Smooth muscle cell (in vitro differentiated cells): Measurements from ENCODE around the gene KRT12. TPM values are rescaled to one million over a fixed set of nuclear protein-coding genes. Genes with fewer than 3 reads are reported as not detected.
A peak's percentile ranks its signal among the peaks of the same experiment; 100 is the strongest.

Experiments used
- DNase-seq: peaks from one replicate; lab custom pipeline; 2025; ENCODE audit not compliant: unreplicated experiment; lab: John Stamatoyannopoulos, UW
- H2AFZ ChIP-seq: fragments of 200-600 bp; sonication (generic); 2 replicates; pipeline ENCODE4 v1.6.0; 2016; ENCODE audit warnings: antibody characterized with exemption, low read depth, mild to moderate bottlenecking
- H3F3A ChIP-seq: fragments of 200-600 bp; sonication (generic); 2 replicates; pipeline ENCODE4 v1.6.0; 2017; ENCODE audit warnings: antibody characterized with exemption, low read depth
- H3K27ac ChIP-seq: fragments of 200-600 bp; sonication (generic); 2 replicates; pipeline ENCODE4 v1.5.1; 2016; ENCODE audit warnings: low read depth, mild to moderate bottlenecking
- H3K27me3 ChIP-seq: fragments of 200-600 bp; sonication (generic); 2 replicates; pipeline ENCODE4 v1.6.1; 2016; ENCODE audit warnings: low read depth, mild to moderate bottlenecking
- H3K36me3 ChIP-seq: fragments of 200-600 bp; sonication (generic); 2 replicates; pipeline ENCODE4 v1.5.1; 2016; ENCODE audit warnings: low read depth
- H3K4me1 ChIP-seq: fragments of 200-600 bp; sonication (generic); 2 replicates; pipeline ENCODE4 v1.5.1; 2016; ENCODE audit warnings: low read depth
- H3K4me2 ChIP-seq: fragments of 200-600 bp; sonication (generic); 2 replicates; pipeline ENCODE4 v1.6.0; 2016; ENCODE audit warnings: mild to moderate bottlenecking
- H3K4me3 ChIP-seq: fragments of 200-600 bp; sonication (generic); 2 replicates; pipeline ENCODE4 v1.5.1; 2016; ENCODE audit warnings: mild to moderate bottlenecking
- H3K79me2 ChIP-seq: fragments of 200-600 bp; sonication (generic); 2 replicates; pipeline ENCODE4 v1.6.0; 2016; ENCODE audit warnings: low read depth, mild to moderate bottlenecking
- H3K9ac ChIP-seq: fragments of 200-600 bp; sonication (generic); 2 replicates; pipeline ENCODE4 v1.6.0; 2016; ENCODE audit warnings: low read depth
- H3K9me3 ChIP-seq: fragments of 200-600 bp; sonication (generic); replicated peaks from 2 replicates; pipeline ENCODE4 v1.5.1; 2016; ENCODE audit warnings: low read depth
- H4K20me1 ChIP-seq: fragments of 200-600 bp; sonication (generic); 2 replicates; pipeline ENCODE4 v1.6.0; 2016; ENCODE audit warnings: low read depth
- WGBS: methylation state at CpG from one replicate; pipeline ENCODE4 v1.1.7; 2016; ENCODE audit warnings: low lambda C conversion rate; 5-methylcytosine and 5-hydroxymethylcytosine counted together
- polyA plus RNA-seq: library from polyadenylated mRNA; unstranded; fragments of >200 nt; fragmentation: Nextera tagmentation; extraction: Ambion mirVana; gene quantifications from 2 replicates; pipeline ENCODE4 v1.2.1, GENCODE V29; 2016
- total RNA-seq: library from RNA; depleted of rRNA; stranded (reverse); fragments of >200 nt; gene quantifications from 2 replicates; pipeline ENCODE4 v1.2.3, GENCODE V29; 2014
- TF ChIP-seq, protein P1 (sequence below): fragments of 200-600 bp; sonication (generic); IDR thresholded peaks from 2 replicates; pipeline ENCODE4 v1.5.1; 2017; ENCODE audit warnings: borderline replicate concordance, mild to moderate bottlenecking, antibody characterized with exemption; ENCODE audit not compliant: insufficient read depth, poor library complexity, severe bottlenecking

Gene KRT12
- total and polyA plus RNA-seq, 2 experiments from 2014 or later, result not detected

DNA sequence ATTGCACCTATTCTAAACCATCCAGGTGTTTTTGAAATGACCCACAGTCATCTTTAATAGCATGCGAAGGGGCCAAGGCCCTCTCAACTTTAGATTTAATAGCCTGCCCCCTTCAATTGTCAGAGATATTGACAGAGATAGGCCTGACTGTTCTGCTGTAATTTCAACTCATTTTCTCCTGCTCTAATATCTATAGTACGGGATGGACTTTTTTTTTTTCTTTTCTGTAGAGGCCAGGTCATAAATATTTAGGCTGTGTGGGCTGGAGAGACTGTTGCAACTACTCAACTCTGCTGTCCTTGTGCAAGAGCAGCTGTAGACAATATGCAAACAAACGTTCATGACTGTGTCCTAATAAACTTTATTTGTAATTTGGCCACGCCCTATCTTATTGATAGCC, 42.7 kb upstream of the KRT12 start:
- peak overlapping the region; percentile 77 for H3K4me2 ChIP-seq
- 39% methylated on average over 4 of the region's 4 CpGs for WGBS
- no peaks in the 10 kb centered on the region for H3K9me3 ChIP-seq
- DNase-seq, result no peak
- peak overlapping the region; percentile 72 for H3K9ac ChIP-seq
- TF ChIP-seq, protein P1, sequence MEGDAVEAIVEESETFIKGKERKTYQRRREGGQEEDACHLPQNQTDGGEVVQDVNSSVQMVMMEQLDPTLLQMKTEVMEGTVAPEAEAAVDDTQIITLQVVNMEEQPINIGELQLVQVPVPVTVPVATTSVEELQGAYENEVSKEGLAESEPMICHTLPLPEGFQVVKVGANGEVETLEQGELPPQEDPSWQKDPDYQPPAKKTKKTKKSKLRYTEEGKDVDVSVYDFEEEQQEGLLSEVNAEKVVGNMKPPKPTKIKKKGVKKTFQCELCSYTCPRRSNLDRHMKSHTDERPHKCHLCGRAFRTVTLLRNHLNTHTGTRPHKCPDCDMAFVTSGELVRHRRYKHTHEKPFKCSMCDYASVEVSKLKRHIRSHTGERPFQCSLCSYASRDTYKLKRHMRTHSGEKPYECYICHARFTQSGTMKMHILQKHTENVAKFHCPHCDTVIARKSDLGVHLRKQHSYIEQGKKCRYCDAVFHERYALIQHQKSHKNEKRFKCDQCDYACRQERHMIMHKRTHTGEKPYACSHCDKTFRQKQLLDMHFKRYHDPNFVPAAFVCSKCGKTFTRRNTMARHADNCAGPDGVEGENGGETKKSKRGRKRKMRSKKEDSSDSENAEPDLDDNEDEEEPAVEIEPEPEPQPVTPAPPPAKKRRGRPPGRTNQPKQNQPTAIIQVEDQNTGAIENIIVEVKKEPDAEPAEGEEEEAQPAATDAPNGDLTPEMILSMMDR, result no peak
- H3F3A ChIP-seq, result peaks cover 11% of the 10 kb centered on the region
- no peaks in the 10 kb centered on the region for H3K27me3 ChIP-seq
- H2AFZ ChIP-seq, result no peak overlapping the region
- H3K79me2 ChIP-seq, result no peaks in the 10 kb centered on the region
- H3K27ac ChIP-seq, result peak overlapping the region; percentile 92
- H4K20me1 ChIP-seq, result no peaks in the 10 kb centered on the region
- H3K4me3 ChIP-seq, result peak overlapping the region; percentile 9
- peaks cover 21% of the 10 kb centered on the region for H3K4me1 ChIP-seq
- no peaks in the 10 kb centered on the region for H3K36me3 ChIP-seq

DNA sequence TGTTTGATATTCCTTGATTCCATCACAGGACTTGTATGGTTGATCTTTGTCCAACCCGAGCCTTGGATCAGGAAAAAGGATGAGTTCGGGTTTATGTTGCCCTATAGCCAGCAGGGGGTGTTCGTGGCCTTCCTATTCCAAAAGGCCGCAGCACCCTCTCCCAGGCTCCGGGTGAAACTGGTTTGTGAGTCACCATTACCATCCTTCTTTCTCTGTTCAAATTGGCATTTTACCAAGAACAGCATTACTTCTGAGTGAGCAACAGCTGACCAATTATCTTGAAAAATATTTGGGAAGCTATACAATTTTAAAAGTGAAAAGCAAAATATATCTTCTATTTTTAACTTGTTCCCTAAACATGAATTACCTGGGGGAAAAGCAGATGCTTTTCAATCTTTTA, 42.3 kb upstream of the KRT12 start:
- no peak overlapping the region for H3K4me3 ChIP-seq
- H3K4me1 ChIP-seq, result peaks cover 21% of the 10 kb centered on the region
- no peaks in the 10 kb centered on the region for H3K9me3 ChIP-seq
- no peaks in the 10 kb centered on the region for H4K20me1 ChIP-seq
- H3K79me2 ChIP-seq, result no peaks in the 10 kb centered on the region
- DNase-seq, result peak; percentile 23
- H3K27me3 ChIP-seq, result no peaks in the 10 kb centered on the region
- H3K4me2 ChIP-seq, result peak overlapping the region; percentile 77
- H3K27ac ChIP-seq, result peak overlapping the region; percentile 92
- H3K9ac ChIP-seq, result peak overlapping the region; percentile 72
- peaks cover 11% of the 10 kb centered on the region for H3F3A ChIP-seq
- H3K36me3 ChIP-seq, result no peaks in the 10 kb centered on the region
- TF ChIP-seq, protein P1, result peak; percentile 74
- 3% methylated on average over 5 of the region's 5 CpGs for WGBS
- no peak overlapping the region for H2AFZ ChIP-seq

DNA sequence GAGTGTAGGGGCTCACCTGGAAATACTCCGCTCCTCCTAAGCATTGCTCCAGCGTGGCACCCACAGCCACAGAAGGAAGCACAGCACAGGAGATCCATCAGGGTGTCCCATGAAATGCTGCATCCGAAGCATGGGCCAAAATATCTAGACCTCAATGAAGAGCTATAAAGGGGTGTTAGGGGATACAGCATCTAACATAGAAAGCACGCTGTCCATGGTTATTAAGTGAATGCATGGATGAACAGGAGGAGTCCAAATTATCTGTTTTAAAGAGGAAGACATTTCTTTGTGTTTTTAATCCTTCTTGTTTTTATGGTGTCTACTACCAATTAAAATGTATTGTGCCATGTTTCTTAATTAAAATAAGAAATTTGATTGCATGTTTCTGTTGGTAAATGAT, 39.6 kb upstream of the KRT12 start:
- no peaks in the 10 kb centered on the region for H3K9me3 ChIP-seq
- peaks cover 16% of the 10 kb centered on the region for H3F3A ChIP-seq
- no peak overlapping the region for H3K4me3 ChIP-seq
- no peaks in the 10 kb centered on the region for H3K36me3 ChIP-seq
- H3K4me2 ChIP-seq, result no peak overlapping the region
- H3K27ac ChIP-seq, result no peak overlapping the region
- H4K20me1 ChIP-seq, result no peaks in the 10 kb centered on the region
- no peaks in the 10 kb centered on the region for H3K79me2 ChIP-seq
- 95% methylated on average over 4 of the region's 4 CpGs for whole genome bisulfite sequencing
- H3K9ac ChIP-seq, result no peak overlapping the region
- H3K4me1 ChIP-seq, result peaks cover 24% of the 10 kb centered on the region
- DNase-seq, result no peak
- no peak overlapping the region for H2AFZ ChIP-seq
- TF ChIP-seq, protein P1, result no peak
- no peaks in the 10 kb centered on the region for H3K27me3 ChIP-seq

DNA sequence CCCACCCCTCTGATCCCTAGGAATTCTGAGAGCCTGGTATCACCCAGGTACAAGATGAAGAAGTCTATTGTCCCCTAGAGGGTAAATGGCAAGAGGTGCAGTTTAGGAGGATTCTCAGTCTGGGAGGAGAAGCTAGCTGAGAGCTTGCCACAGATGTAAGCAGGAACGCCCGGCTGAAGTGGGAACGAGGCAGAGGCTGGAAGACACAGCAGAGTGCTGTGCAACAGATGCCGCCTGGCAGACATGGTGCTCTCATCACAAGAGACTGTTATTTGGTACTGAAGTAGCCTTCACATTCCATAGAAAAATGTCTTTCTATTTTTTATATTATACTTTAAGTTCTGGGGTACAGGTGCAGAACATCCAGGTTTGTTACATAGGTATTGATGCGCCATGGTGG, 38.3 kb upstream of the KRT12 start:
- Histone ChIP-seq H3K9me3 (no peaks in the 10 kb centered on the region), H3K27ac (no peak overlapping the region), H3K9ac (no peak overlapping the region), H2AFZ (no peak overlapping the region), H4K20me1 (no peaks in the 10 kb centered on the region), H3K4me1 (peaks cover 20% of the 10 kb centered on the region), H3K4me3 (no peak overlapping the region), H3F3A (peaks cover 14% of the 10 kb centered on the region), H3K27me3 (no peaks in the 10 kb centered on the region), H3K36me3 (no peaks in the 10 kb centered on the region), H3K4me2 (no peak overlapping the region), H3K79me2 (no peaks in the 10 kb centered on the region)
- DNase-seq, result no peak
- TF ChIP-seq, protein P1, result no peak
- WGBS, result 96% methylated on average over 5 of the region's 5 CpGs
